OCI-LY3 (cell line): ENCODE data around the gene CTSW.
A peak's percentile ranks its signal among the peaks of the same experiment; 100 is the strongest.

Experiments used
- H2AFZ ChIP-seq: fragments of 200-600, 300-600 bp; shearing (Covaris generic); 2 replicates; pipeline ENCODE4 v1.6.0; 2014; ENCODE audit warnings: antibody characterized with exemption, low read depth, low read length
- H3K27ac ChIP-seq: fragments of 200-600, 300-600 bp; sonication (generic); 2 replicates; pipeline ENCODE4 v1.5.1; 2014; ENCODE audit warnings: mild to moderate bottlenecking, low read length, moderate library complexity, mixed read lengths
- H3K27me3 ChIP-seq: fragments of 200-600, 300-600 bp; sonication (generic); 2 replicates; pipeline ENCODE4 v1.6.1; 2014; ENCODE audit warnings: low read depth, low read length, mixed read lengths
- H3K36me3 ChIP-seq: fragments of 200-600, 300-600 bp; sonication (generic); replicated peaks from 2 replicates; pipeline ENCODE3; 2014; ENCODE audit warnings: low read depth, low read length, mixed read lengths
- H3K4me1 ChIP-seq: fragments of 300-600, 200-600 bp; sonication (generic); 2 replicates; pipeline ENCODE4 v1.6.1; 2014; ENCODE audit warnings: low read length, mixed read lengths
- H3K4me2 ChIP-seq: fragments of 200-600, 300-600 bp; sonication (generic); 2 replicates; pipeline ENCODE4 v1.6.1; 2014; ENCODE audit warnings: low read length, mixed read lengths
- H3K4me3 ChIP-seq: fragments of 300-600, 200-600 bp; sonication (generic); 2 replicates; pipeline ENCODE4 v1.5.1; 2014; ENCODE audit warnings: antibody characterized with exemption, mild to moderate bottlenecking, low read length, moderate library complexity
- H3K79me2 ChIP-seq: fragments of 300-600, 200-600 bp; shearing (Covaris generic); 2 replicates; pipeline ENCODE4 v1.6.1; 2014; ENCODE audit warnings: mild to moderate bottlenecking, low read length, mixed read lengths
- H3K9ac ChIP-seq: fragments of 300-600, 200-600 bp; shearing (Covaris generic); 2 replicates; pipeline ENCODE4 v1.6.0; 2014; ENCODE audit warnings: mild to moderate bottlenecking, low read length, moderate library complexity
- H3K9me3 ChIP-seq: fragments of 200-600, 300-600 bp; shearing (Covaris generic); 2 replicates; pipeline ENCODE4 v1.6.1; 2014; ENCODE audit warnings: low read length, mixed read lengths; ENCODE audit not compliant: insufficient read depth
- H4K20me1 ChIP-seq: fragments of 200-600, 300-600 bp; sonication (generic); 2 replicates; pipeline ENCODE4 v1.6.1; 2016; ENCODE audit warnings: low read length, mixed read lengths; ENCODE audit not compliant: insufficient read depth
- CTCF ChIP-seq: fragments of 200-600, 300-600 bp; sonication (generic); IDR thresholded peaks from 2 replicates; pipeline ENCODE4 v1.5.1; 2014; ENCODE audit warnings: antibody characterized with exemption, low read length, low read depth
- EZH2phosphoT487 ChIP-seq: fragments of 200-600 bp; shearing (Covaris generic); IDR thresholded peaks from 2 replicates; pipeline ENCODE4 v1.6.1; 2018; ENCODE audit warnings: antibody characterized with exemption, mixed run types, low read depth

The CTSW gene

GRCh38 chr11:65854852-65855837 lies 24.5 kb upstream of the CTSW start:
- peaks cover 11% of the 10 kb centered on the region for H3K4me1 ChIP-seq
- H3K27ac ChIP-seq, result no peak overlapping the region
- H3K9ac ChIP-seq, result no peak overlapping the region
- H3K4me3 ChIP-seq, result no peak overlapping the region
- H3K79me2 ChIP-seq, result peaks cover 44% of the 10 kb centered on the region
- no peak overlapping the region for H3K4me2 ChIP-seq
- H2AFZ ChIP-seq, result no peak overlapping the region
- H3K36me3 ChIP-seq, result peaks cover 62% of the 10 kb centered on the region
- no peaks in the 10 kb centered on the region for H3K27me3 ChIP-seq
- H3K9me3 ChIP-seq, result no peaks in the 10 kb centered on the region
- H4K20me1 ChIP-seq, result peaks cover 44% of the 10 kb centered on the region
- TF ChIP-seq EZH2phosphoT487 (no peak), CTCF (no peak)

- Histone ChIP-seq H3K9me3 (no peaks in the 10 kb centered on the region), H3K9ac (no peak overlapping the region), H3K79me2 (peaks cover 48% of the 10 kb centered on the region), H3K27me3 (no peaks in the 10 kb centered on the region), H2AFZ (no peak overlapping the region), H3K4me2 (peak overlapping the region; percentile 85), H4K20me1 (peaks cover 44% of the 10 kb centered on the region), H3K27ac (no peak overlapping the region), H3K4me3 (peak overlapping the region; percentile 85; the same call in 1 of the 2 replicates), H3K36me3 (peaks cover 62% of the 10 kb centered on the region), H3K4me1 (peaks cover 11% of the 10 kb centered on the region)
- TF ChIP-seq EZH2phosphoT487 (no peak), CTCF (no peak)
Measured at GRCh38 chr11:65855927-65856363, 23.7 kb upstream of the CTSW start.

DNA sequence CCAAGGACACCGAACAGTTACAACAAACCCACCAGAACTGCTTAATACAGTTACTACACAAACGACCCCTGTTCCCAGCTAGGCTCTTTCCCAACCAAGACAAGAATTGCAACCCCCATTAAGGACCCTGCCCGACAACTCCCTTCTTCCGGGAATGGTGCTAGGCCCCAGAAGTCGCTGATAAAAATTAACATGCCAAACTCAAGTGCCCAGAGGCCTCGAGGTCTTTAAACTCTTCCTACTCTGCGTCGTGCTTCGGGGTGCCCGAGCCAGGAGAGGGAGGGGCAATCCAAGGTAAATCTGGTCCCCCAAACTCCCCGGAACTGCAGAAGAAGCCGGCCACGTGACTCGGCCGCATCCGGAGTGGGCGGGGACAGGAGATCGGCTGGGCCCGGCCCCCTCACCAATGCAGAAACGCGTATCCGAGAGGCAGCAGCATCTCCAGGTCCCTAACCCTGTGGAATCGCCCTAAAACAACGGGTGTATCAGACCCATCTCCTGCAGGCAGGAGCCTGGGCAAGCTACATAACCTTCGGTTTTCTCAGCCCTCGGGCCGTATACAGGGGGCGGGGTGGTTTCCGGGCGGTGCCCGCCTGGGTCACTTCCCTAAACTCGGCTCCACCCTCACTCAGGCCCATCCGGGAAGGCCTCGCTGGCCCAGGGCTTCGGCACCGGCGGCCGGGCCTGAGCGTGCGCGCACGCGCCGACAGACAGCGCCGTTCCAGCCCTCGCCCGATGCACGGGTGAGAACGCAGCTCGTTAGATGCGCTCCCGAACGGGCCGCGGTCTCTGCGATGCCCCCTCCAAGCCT lies 22.7 kb upstream of the CTSW start:
- TF ChIP-seq EZH2phosphoT487 (no peak), CTCF (no peak)
- Histone ChIP-seq H3K4me2 (peak overlapping the region; percentile 85), H3K4me3 (peak overlapping the region; percentile 85), H2AFZ (no peak overlapping the region), H3K4me1 (peaks cover 19% of the 10 kb centered on the region), H3K36me3 (peaks cover 57% of the 10 kb centered on the region), H3K27me3 (no peaks in the 10 kb centered on the region), H3K9ac (peak overlapping the region; percentile 97), H3K79me2 (peaks cover 57% of the 10 kb centered on the region), H4K20me1 (peaks cover 44% of the 10 kb centered on the region), H3K9me3 (no peaks in the 10 kb centered on the region), H3K27ac (peak overlapping the region; percentile 87)

- Histone ChIP-seq H3K27me3 (no peaks in the 10 kb centered on the region), H3K4me3 (peak overlapping the region; percentile 85), H3K27ac (peak overlapping the region; percentile 87), H3K79me2 (peaks cover 63% of the 10 kb centered on the region), H3K36me3 (peaks cover 57% of the 10 kb centered on the region), H3K4me1 (peaks cover 20% of the 10 kb centered on the region), H3K9me3 (no peaks in the 10 kb centered on the region), H2AFZ (no peak overlapping the region), H3K9ac (peak overlapping the region; percentile 97), H3K4me2 (peak overlapping the region; percentile 85), H4K20me1 (peaks cover 44% of the 10 kb centered on the region)
- TF ChIP-seq EZH2phosphoT487 (no peak), CTCF (no peak)
Measured at GRCh38 chr11:65857500-65857852, 22.2 kb upstream of the CTSW start.
